GM18505 (cell line): Measurements from ENCODE around the gene RAP1GAP.

Source experiments
- ATAC-seq: cut with Tn5 transposase; IDR thresholded peaks from one replicate; pipeline ENCODE4 v1.9.1; 2021; ENCODE audit not compliant: unreplicated experiment
- POLR2A ChIP-seq: IDR thresholded peaks from 4 replicates; pipeline ENCODE4 v1.6.1; 2011; ENCODE audit warnings: borderline replicate concordance; ENCODE audit not compliant: insufficient read depth, insufficient read length; ENCODE audit errors: extremely low read depth

RAP1GAP gene

DNA sequence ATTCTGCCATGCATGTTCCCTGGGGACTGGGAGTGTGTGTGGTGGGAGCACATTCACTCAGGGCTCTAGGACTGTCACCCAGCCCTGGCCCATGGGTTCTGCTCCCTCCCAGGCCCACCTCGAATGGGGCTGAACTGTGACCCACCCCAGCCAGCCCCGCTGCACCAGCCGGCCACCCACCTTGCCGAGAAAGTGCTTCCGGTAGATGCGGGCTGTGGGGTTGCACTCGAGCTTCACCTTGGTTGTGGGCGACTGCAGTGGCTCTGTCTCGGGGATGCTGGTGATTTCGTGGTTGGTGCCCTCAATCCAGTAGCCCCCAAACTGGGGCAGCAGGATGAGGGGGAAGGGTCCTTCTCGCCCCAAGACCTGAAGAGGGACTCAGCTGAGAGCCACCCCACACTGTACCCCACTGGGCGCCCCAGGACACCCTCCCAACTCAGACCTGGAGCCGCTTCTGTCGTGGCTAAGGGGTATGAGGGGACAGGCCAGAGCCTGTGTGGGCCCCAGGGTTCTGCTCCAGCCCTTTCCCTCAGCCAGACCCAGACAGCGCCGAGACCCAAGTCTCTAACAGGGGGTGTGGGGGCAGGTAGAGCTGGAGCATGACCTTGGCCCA, 51.9 kb downstream of the RAP1GAP start:
- ATAC-seq: no peak
- no peak for TF ChIP-seq POLR2A

DNA sequence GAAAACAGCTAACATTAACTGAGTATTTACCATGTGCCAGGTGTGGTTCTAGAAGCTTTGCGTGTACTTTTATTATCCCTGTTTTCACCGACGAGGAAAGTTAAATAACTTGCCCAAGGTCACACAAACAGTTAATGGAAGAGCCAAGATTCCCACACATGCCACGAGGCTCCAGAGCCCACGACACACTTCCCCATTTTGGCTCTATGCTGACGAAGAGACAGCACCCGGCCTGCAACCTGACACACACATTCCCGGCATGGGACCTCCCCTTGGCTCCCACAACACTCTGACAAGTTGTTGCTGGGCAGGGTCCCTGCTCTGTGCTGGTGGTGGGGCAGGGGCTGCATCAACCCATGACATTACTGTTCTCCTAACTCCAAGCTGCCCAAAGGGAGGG, 52.8 kb downstream of the RAP1GAP start:
- ATAC-seq: no peak
- no peak for TF ChIP-seq POLR2A

- no peak for TF ChIP-seq POLR2A
- no peak for ATAC-seq
Measured at GRCh38 chr1:21614419-21615115, 54.6 kb downstream of the RAP1GAP start.

DNA sequence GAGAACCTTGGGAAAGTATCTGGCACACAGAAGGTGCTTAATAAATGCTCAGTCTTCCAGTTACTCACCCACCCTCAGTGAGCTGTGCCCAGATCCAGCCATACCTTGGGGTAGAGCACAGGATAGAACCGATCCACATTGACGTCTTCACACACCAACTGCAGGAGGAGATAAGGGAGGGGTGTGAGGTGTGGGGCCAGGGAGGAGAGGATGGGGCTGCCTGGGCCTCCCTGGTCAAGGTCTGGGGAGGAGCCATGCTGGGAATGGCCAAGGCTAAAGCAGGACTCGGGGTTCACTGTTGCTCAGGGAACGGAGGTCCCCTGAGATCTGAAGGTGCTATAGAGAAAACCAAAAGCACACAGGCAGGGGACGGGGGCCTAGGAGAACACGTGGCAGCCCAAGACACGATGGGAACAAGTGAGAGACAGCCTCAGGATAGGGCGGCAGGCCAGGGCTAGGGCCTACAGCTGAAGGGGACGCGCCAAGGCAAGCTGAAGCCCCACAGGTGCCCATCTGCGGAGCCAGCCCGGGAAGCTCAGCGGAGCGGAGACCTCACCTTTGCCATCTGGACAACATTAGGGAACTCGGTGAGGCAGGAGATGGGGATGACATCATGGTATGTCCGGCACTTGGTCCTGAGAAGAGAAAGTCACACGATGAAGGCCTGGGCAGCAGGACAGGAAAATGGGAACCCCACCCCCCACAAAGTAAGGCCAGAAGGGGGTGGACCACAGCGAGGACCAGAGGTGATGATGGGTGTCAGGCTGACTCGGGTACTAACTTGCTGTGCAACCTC, 55.9 kb downstream of the RAP1GAP start:
- no peak for ATAC-seq
- TF ChIP-seq POLR2A: no peak

GRCh38 chr1:21612057-21612456, 57.1 kb downstream of the RAP1GAP start:
- TF ChIP-seq POLR2A: no peak
- ATAC-seq: no peak

DNA sequence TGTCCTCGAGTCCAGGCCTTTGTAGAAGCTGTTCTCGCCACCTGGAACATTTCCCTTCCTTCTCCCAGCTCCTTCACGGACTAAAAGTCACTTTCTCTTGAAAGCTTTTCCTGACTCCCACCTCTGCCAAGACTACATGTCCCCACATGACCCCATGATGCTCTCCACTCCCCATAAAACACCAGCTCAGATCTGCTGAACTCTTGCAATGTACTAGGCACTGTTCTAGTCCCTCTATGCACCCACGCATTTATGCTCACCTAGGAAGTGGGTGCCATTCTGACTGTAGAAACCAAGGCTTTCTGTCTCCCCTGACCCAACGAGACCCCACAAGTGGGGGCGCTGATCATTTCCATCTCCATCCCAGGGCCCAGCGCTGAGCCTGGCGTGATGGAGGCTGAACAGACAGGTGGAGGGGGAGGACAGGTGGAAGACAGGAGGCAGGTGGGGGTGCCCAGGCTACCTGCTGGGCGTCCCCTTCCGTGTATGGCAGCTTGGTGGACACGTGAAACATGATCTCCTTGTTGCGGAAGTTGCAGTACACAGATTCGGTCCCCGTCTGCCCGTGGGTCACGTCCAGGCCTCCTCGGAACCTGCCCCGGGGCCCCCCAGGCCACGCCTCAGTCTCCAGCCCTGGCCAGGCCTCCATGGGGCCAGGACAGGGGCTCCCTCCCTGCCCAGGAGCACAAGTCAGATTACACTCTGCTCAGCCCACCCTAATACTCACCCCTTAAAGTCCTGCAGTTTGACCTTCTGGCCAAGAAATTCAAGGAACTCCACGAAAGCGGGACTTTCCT, 58.0 kb downstream of the RAP1GAP start:
- no peak for ATAC-seq
- TF ChIP-seq POLR2A: no peak

DNA sequence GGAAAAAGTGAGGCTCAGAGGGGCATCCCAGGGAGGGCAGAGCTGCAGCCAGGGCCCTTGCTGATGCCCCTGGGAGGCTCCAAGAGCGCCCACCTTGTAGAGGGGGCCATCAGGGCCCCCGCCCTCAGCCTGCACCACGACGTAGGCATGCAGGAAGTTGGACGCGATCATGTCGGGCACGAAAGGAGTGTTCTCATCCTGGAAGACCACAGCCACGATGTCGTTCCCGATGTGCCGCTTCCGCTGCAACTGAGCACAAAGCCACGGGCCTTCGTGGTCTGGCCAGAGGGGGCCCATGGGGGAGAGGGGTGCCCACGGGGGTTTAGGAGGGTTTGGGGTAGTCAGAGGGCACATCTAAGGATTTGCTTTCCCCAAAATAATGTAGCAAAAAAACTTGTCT, 59.1 kb downstream of the RAP1GAP start:
- no peak for TF ChIP-seq POLR2A
- no peak for ATAC-seq

GRCh38 chr1:21608798-21609197, 60.4 kb downstream of the RAP1GAP start:
- TF ChIP-seq POLR2A: no peak
- no peak for ATAC-seq

DNA sequence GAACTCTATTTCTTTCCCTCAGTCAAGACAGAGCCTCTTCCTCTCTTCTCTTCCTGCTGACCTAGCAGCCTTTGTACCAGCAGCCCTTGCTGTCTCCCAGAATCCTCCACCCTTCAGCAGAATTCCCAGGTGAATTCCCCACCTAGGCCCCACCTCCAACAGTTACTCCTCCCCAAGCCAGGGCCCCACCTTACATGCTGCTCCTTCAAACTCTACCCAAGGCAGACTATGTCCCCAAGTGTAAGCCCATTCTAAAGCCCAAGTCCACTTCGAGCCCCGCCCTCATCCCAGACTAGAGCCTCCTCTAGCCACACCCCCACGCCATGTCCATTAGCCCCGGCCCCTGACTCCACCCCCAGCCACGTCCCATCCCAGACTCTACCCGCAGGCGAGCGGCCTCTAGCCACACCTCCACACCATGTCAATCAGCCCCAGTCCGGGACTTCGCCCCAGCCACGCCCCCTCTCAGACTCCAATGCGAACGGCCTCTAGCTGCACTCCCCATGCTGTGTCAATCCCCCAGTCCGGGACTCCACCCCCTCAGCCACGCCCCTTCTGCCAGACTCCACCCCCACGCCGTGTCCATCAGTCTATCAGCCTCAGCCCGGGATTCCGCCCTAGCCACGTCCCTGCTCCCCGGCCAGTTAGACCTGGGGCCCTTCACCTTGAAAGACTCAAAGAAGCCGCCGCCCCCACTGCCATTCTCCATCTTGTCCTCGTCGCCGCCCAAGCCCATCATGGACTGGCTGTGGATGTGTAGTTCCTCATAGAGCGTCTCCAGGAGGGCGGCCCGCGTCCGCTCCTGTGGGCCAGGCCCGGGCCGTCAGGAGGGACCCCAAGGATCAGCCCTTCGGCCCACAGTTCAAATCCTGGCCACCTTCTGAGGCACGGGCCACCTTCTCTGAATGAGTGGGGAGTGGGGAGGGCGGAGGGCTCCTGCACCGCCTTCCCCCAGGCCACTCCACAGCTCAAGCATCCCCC, 61.3 kb downstream of the RAP1GAP start:
- TF ChIP-seq POLR2A: no peak
- peak; percentile 81 for ATAC-seq

DNA sequence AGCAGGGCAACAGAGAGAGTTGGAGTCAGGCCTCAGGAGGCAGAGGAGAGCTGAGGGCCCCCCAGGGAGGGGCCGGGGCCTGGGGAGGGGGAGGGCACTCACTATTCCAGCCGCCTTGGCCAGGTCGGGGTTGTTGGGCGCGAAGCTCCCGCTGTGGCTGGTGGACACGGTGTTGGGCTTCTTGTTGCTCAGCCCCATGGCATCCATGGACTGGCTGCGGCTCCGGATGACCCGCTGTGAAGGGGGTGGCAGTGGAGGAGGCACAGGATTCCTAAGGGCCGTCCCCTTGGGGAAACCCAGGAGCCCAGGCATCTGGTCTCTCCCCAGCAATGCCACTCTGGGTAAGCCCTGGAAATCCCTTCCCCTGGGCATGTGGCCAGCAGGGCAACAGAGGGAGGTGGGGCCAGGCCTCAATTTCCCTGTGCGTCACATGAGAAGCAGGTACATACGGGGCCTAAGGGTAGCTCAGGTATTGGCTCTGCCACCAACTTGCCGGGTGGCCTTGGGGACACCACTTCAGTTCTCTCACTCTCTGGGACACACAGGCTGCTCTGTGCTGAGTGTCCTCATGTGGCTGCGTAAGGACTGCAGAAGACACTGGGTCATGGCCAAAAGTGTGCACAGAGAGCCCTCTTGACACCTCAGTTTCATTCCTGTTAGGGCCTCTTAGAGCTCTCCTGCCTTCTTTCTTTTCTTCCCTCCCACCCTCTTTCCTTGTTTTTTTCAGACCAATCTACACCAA, 63.0 kb downstream of the RAP1GAP start:
- TF ChIP-seq POLR2A: no peak
- no peak for ATAC-seq

GRCh38 chr1:21605012-21605715, 64.0 kb downstream of the RAP1GAP start:
- no peak for TF ChIP-seq POLR2A
- ATAC-seq: no peak
